Measurements from ENCODE around the gene ZSCAN1.

ZSCAN1 gene

GRCh38 chr19:58084596-58085347 is 50.9 kb downstream of the ZSCAN1 start:
- DNase-seq (ENCODE audit: low spot score), result no peak

GRCh38 chr19:58085348-58085875 is 51.6 kb downstream of the ZSCAN1 start:
- DNase-seq (ENCODE audit: low spot score), result no peak

- no peak for DNase-seq (ENCODE audit: low spot score)
Measured at GRCh38 chr19:58086825-58087710, 53.2 kb downstream of the ZSCAN1 start.

- no peak for DNase-seq (ENCODE audit: low spot score)
Measured at GRCh38 chr19:58088521-58089052, 54.8 kb downstream of the ZSCAN1 start.

GRCh38 chr19:58089846-58090245 is 56.0 kb downstream of the ZSCAN1 start:
- no peak for DNase-seq (ENCODE audit: low spot score)

- no peak for DNase-seq (ENCODE audit: low spot score)
Measured at GRCh38 chr19:58091251-58091995, 57.6 kb downstream of the ZSCAN1 start.

- no peak for DNase-seq (ENCODE audit: low spot score)
Measured at GRCh38 chr19:58093071-58093470, 59.2 kb downstream of the ZSCAN1 start.

GRCh38 chr19:58095328-58095727 is 61.5 kb downstream of the ZSCAN1 start:
- no peak for DNase-seq (ENCODE audit: low spot score)

- no peak for DNase-seq (ENCODE audit: low spot score)
Measured at GRCh38 chr19:58096884-58097283, 63.1 kb downstream of the ZSCAN1 start.

- no peak for DNase-seq (ENCODE audit: low spot score)
Measured at GRCh38 chr19:58097349-58097748, 63.5 kb downstream of the ZSCAN1 start.

GRCh38 chr19:58097781-58098681 is 64.2 kb downstream of the ZSCAN1 start, which contains the start of gene ZSCAN18:
ZSCAN18 (minus strand) TSS chr19:58098231; CDS start chr19:58090267, 7,964 bp downstream.
- peak; percentile 94 for DNase-seq (ENCODE audit: low spot score)

- no peak for DNase-seq (ENCODE audit: low spot score)
Measured at GRCh38 chr19:58098682-58098998, 64.8 kb downstream of the ZSCAN1 start.
